ENCODE data around the gene PDXK. TPM values are rescaled to one million over a fixed set of nuclear protein-coding genes. Genes with fewer than 3 reads are reported as not detected.
A peak's percentile ranks its signal among the peaks of the same experiment; 100 is the strongest.

Gene PDXK
- total and polyA plus RNA-seq, 10 of the 15 experiments (the other 5 are each of a cell fraction or from before 2014, with no cell fraction given) = 3.7 to 141 (median 60.0) TPM

GRCh38 chr21:43809853-43810504 is 91.0 kb downstream of the PDXK start:
- no peak overlapping the region for H2AFZ ChIP-seq (ENCODE audit: control insufficient read depth, low read depth, low read length)
- no TSS peak for BruUV-seq (replicated peaks)
- CTCF ChIA-PET = interaction anchor here (0.5 to 4.5 kb wide), 5 partner anchors 54 to 166 kb away, joined by 3 to 39 read pairs (median 5); no protein-coding TSS in a partner anchor

More at GRCh38 chr21:43809853-43810504, 91.0 kb downstream of the PDXK start:
- H4K20me1 ChIP-seq (ENCODE audit: control insufficient read depth, insufficient read depth) = no peaks in the 10 kb centered on the region
- in situ Hi-C loops (cut with MboI) (loop anchor here (5.0 kb wide), 2 partner anchors 112 to 167 kb away; no protein-coding TSS in a partner anchor), intact Hi-C loops (cut with micrococcal nuclease; ENCODE audit: unreplicated experiment) (loop anchor here (1.0 kb wide), 1 partner anchor 129 kb away; no protein-coding TSS in a partner anchor)
- WGBS (ENCODE audit: insufficient coverage, insufficient replicate concordance, low lambda C conversion rate, missing lambda C conversion rate) = 56% methylated on average over 20 of the region's 26 CpGs
- ATAC-seq (no peak), FAIRE-seq (no peak), DNase-seq (ENCODE audit: low read depth, low spot score) (no peak)
- H3K79me2 ChIP-seq (ENCODE audit: control insufficient read depth, insufficient read depth, low read length) = peaks cover 7% of the 10 kb centered on the region
- TF ChIP-seq USF1 (IDR thresholded peaks at IDR 0.05; ENCODE audit: borderline replicate concordance, extremely low read length, insufficient read depth, low read depth, low read length) (no peak), DPF2 (IDR thresholded peaks at IDR 0.05) (peak; percentile 30; the same call in 1 of the 2 replicates), POLR2AphosphoS5 (IDR thresholded peaks at IDR 0.05; ENCODE audit: low read length) (peak; percentile 61), ZNF687 (IDR thresholded peaks at IDR 0.05) (peak; percentile 79), BHLHE40 (IDR thresholded peaks at IDR 0.05; ENCODE audit: borderline replicate concordance in 1 of 2, low read depth in 2 of 2, low read length in 1 of 2) (peak in 1 of 2 experiments; percentile 29; a peak in 1 of 4 replicates), POLR2AphosphoS2 (IDR thresholded peaks at IDR 0.05; ENCODE audit: low read depth, low read length) (no peak), NBN (IDR thresholded peaks at IDR 0.05) (no peak), RB1 (IDR thresholded peaks at IDR 0.05; ENCODE audit: borderline replicate concordance) (no peak), PKNOX1 (IDR thresholded peaks at IDR 0.05) (no peak), MLLT1 (IDR thresholded peaks at IDR 0.05) (peak; percentile 52; the same call in 1 of the 2 replicates), RAD51 (IDR thresholded peaks at IDR 0.05) (0 out of 2 replicates have a peak, but pooled peaks have one; percentile 13)
- H3K9me3 ChIP-seq (replicated peaks; ENCODE audit: control insufficient read depth, insufficient read depth, low read length) = no peaks in the 10 kb centered on the region
- POLR2A ChIA-PET = interaction anchor here (0.9 to 1.1 kb wide), 2 partner anchors 27 to 163 kb away, joined by 3 read pairs; no protein-coding TSS in a partner anchor
- H3K27ac ChIP-seq (ENCODE audit: control insufficient read depth, insufficient read depth) = no peak overlapping the region
- SMC1A ChIA-PET (ENCODE audit: uncharacterized antibody, unreplicated experiment) = interaction anchor here (1.0 to 3.3 kb wide), 5 partner anchors 9 to 165 kb away, joined by 3 to 16 read pairs (median 3); no protein-coding TSS in a partner anchor
- H3K4me2 ChIP-seq (ENCODE audit: control insufficient read depth, insufficient read depth) = no peak overlapping the region
- peaks cover 0 to 2% of the 10 kb centered on the region in 2 experiments; a peak in 2 of 4 replicates for H3K36me3 ChIP-seq (ENCODE audit: control insufficient read depth in 2 of 2, insufficient read depth in 2 of 2, low read length in 1 of 2)
- H3K27me3 ChIP-seq (replicated peaks in 1 of 2; ENCODE audit: control insufficient read depth in 2 of 2, insufficient read depth in 2 of 2, low read length in 1 of 2) = no peaks in the 10 kb centered on the region
- RAD21 ChIA-PET (ENCODE audit: unreplicated experiment) = interaction anchor here (0.7 to 3.6 kb wide), 6 partner anchors 53 to 129 kb away, joined by 3 to 21 read pairs (median 4); no protein-coding TSS in a partner anchor
- H3K4me1 ChIP-seq (ENCODE audit: control insufficient read depth, insufficient read depth, low read length) = peaks cover 48% of the 10 kb centered on the region
- H3K4me3 ChIP-seq = no peak overlapping the region
- H3K9ac ChIP-seq (ENCODE audit: control insufficient read depth, insufficient read depth, low read length) = no peak overlapping the region

Data from GM12878 (cell line).